ENCODE results near the gene COBL.

Gene COBL

DNA sequence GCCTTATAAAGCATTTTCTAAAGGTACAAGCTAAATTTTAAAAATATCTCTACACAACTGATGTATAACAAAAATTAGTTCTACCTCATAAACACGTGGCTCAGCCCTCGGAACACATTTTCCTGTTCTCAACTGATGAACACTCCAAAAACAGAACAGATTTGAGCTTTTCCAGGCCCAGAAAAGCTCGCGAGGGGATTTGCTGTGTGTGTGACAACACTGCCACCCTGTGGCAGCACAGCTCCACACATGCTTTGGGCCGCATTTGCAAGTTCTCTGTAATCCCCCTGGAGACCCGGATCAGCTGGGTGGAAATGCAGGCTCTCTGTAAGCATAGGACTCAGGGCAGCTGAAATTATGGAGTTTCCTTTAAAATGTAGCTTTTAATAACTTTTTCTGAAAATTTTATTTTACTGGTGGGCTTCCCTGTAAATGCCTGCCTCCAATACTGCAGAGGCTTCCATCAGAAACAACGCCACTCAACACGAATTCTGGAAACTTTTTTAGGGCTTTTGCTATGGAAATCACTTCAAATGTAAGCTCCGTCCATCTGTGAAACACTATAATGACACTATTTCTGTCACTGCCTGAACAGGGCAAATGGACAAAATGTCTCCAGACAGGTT is 155.5 kb downstream of the COBL start:
- no peak overlapping the region for H3K4me3 ChIP-seq (replicated peaks; ENCODE audit: low read depth, low read length)
- H3K27me3 ChIP-seq (replicated peaks; ENCODE audit: control insufficient read depth, insufficient read depth, low read length) = no peaks in the 10 kb centered on the region
- TF ChIP-seq, protein P1, sequence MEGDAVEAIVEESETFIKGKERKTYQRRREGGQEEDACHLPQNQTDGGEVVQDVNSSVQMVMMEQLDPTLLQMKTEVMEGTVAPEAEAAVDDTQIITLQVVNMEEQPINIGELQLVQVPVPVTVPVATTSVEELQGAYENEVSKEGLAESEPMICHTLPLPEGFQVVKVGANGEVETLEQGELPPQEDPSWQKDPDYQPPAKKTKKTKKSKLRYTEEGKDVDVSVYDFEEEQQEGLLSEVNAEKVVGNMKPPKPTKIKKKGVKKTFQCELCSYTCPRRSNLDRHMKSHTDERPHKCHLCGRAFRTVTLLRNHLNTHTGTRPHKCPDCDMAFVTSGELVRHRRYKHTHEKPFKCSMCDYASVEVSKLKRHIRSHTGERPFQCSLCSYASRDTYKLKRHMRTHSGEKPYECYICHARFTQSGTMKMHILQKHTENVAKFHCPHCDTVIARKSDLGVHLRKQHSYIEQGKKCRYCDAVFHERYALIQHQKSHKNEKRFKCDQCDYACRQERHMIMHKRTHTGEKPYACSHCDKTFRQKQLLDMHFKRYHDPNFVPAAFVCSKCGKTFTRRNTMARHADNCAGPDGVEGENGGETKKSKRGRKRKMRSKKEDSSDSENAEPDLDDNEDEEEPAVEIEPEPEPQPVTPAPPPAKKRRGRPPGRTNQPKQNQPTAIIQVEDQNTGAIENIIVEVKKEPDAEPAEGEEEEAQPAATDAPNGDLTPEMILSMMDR (IDR thresholded peaks at IDR 0.05; ENCODE audit: insufficient read depth, low read length, poor library complexity, severe bottlenecking) = peak; percentile 93
- H3K36me3 ChIP-seq (ENCODE audit: control insufficient read depth, insufficient read depth, low read length) = no peaks in the 10 kb centered on the region
- no peak for DNase-seq (ENCODE audit: extremely low read depth, insufficient read length)

DNA sequence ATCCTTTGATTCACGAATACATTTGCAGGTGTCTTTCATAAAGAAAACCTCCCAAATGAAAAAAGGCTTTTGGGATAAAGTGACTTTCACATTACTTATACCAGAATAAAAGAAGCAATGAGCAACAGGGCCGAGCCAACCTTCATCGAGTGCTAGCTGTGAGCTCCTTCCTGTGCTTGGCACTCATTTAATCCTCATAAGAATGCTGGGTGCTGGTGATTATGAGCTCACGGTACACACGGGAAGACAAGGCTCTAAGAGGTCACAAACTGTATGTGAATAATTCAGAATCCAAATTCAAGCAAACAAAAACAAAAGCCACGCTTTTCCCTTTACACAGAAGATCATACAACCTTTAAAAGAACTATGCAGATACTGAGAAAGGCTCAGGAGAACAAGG is 156.2 kb downstream of the COBL start:
- Histone ChIP-seq H3K36me3 (ENCODE audit: control insufficient read depth, insufficient read depth, low read length) (no peaks in the 10 kb centered on the region), H3K4me3 (replicated peaks; ENCODE audit: low read depth, low read length) (no peak overlapping the region), H3K27me3 (replicated peaks; ENCODE audit: control insufficient read depth, insufficient read depth, low read length) (no peaks in the 10 kb centered on the region)
- TF ChIP-seq, protein P1 (IDR thresholded peaks at IDR 0.05; ENCODE audit: insufficient read depth, low read length, poor library complexity, severe bottlenecking) = no peak
- no peak for DNase-seq (ENCODE audit: extremely low read depth, insufficient read length)

- TF ChIP-seq, protein P1 (IDR thresholded peaks at IDR 0.05; ENCODE audit: insufficient read depth, low read length, poor library complexity, severe bottlenecking) = no peak
Observed at GRCh38 chr7:51158742-51159445, 157.7 kb downstream of the COBL start.

DNA sequence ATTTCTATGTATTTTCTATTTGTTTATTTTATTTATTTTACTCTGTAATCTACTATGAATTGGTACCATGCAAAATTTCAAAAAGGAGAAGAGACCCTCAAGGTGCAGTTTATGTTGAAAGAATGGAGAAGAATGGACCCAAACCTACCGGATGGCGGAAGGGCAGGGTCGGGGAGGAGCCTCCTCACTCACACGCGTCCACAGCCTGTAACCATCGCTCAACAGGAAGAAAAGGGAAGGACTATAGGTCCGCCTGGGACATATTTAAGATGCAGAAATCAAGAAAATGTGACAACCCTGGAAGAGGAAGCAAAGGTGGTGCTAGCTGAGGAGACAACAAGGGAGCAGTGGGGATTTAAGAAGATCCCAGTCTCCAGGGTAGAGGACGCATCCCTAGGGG is 158.4 kb downstream of the COBL start:
- Histone ChIP-seq H3K36me3 (ENCODE audit: control insufficient read depth, insufficient read depth, low read length) (no peaks in the 10 kb centered on the region), H3K4me3 (replicated peaks; ENCODE audit: low read depth, low read length) (no peak overlapping the region), H3K27me3 (replicated peaks; ENCODE audit: control insufficient read depth, insufficient read depth, low read length) (no peaks in the 10 kb centered on the region)
- TF ChIP-seq, protein P1 (IDR thresholded peaks at IDR 0.05; ENCODE audit: insufficient read depth, low read length, poor library complexity, severe bottlenecking) = no peak
- no peak for DNase-seq (ENCODE audit: extremely low read depth, insufficient read length)

More at GRCh38 chr7:51158742-51159445, 157.7 kb downstream of the COBL start:
- H3K4me3 ChIP-seq (replicated peaks; ENCODE audit: low read depth, low read length) = no peak overlapping the region
- H3K36me3 ChIP-seq (ENCODE audit: control insufficient read depth, insufficient read depth, low read length) = no peaks in the 10 kb centered on the region
- no peaks in the 10 kb centered on the region for H3K27me3 ChIP-seq (replicated peaks; ENCODE audit: control insufficient read depth, insufficient read depth, low read length)
- no peak for DNase-seq (ENCODE audit: extremely low read depth, insufficient read length)

- Histone ChIP-seq H3K27me3 (replicated peaks; ENCODE audit: control insufficient read depth, insufficient read depth, low read length) (no peaks in the 10 kb centered on the region), H3K36me3 (ENCODE audit: control insufficient read depth, insufficient read depth, low read length) (no peaks in the 10 kb centered on the region), H3K4me3 (replicated peaks; ENCODE audit: low read depth, low read length) (no peak overlapping the region)
- no peak for DNase-seq (ENCODE audit: extremely low read depth, insufficient read length)
- TF ChIP-seq, protein P1 (IDR thresholded peaks at IDR 0.05; ENCODE audit: insufficient read depth, low read length, poor library complexity, severe bottlenecking) = no peak
Observed at GRCh38 chr7:51154201-51154600, 162.4 kb downstream of the COBL start.

All from GM06990 (cell line).